Effector memory CD8-positive, alpha-beta T cell (primary cell): ENCODE data around the gene FAM8A1.
"Not testable (repeated sequence)": the region's sequence is repeated elsewhere in the genome, so short reads cannot be mapped to it uniquely, and the experiment has no call there.

Experiments used
- ATAC-seq: fragments of 150-1000 bp; cut with Tn5 transposase; replicated peaks from 2 replicates; pipeline ENCODE4 v1.10.0; 2021; ENCODE audit warnings: mild to moderate bottlenecking, moderate library complexity
- DNase-seq, 3 experiments: peaks; one replicate each; pipeline ENCODE4 v3.0.0; 2021
- H3K27ac Mint-ChIP-seq, 2 donors: one replicate each; pipeline ENCODE4 v1.8.0; 2022; ENCODE audit warnings: mild to moderate bottlenecking in 2 of 2, mixed read lengths in 2 of 2, moderate library complexity in 2 of 2
- H3K27me3 Mint-ChIP-seq, 2 donors: one replicate each; pipeline ENCODE4 v1.8.0; 2022; ENCODE audit warnings: mixed read lengths in 2 of 2
- H3K36me3 Mint-ChIP-seq: one replicate; pipeline ENCODE4 v1.8.0; 2022; ENCODE audit warnings: mild to moderate bottlenecking, moderate library complexity, mixed read lengths; ENCODE audit not compliant: insufficient read depth
- H3K4me1 Mint-ChIP-seq, 2 donors: one replicate each; pipeline ENCODE4 v1.8.0; 2022; ENCODE audit warnings: low read depth in 2 of 2, mixed read lengths in 2 of 2
- H3K4me3 Mint-ChIP-seq, 2 donors: one replicate each; pipeline ENCODE4 v1.8.0; 2022; ENCODE audit warnings: mild to moderate bottlenecking in 2 of 2, mixed read lengths in 2 of 2, moderate library complexity in 2 of 2
- H3K9me3 Mint-ChIP-seq, 2 donors: one replicate each; pipeline ENCODE4 v1.8.0; 2022; ENCODE audit warnings: mixed read lengths in 2 of 2

The FAM8A1 gene

GRCh38 chr6:17585766-17586490 is 14.2 kb upstream of the FAM8A1 start:
- Mint-ChIP-seq H3K4me3 (no peak overlapping the region), H3K27ac (no peak overlapping the region), H3K27me3 (peaks cover 0 to 10% of the 10 kb centered on the region in 2 donors), H3K36me3 (no peaks in the 10 kb centered on the region), H3K9me3 (no peaks in the 10 kb centered on the region), H3K4me1 (peaks cover 2 to 10% of the 10 kb centered on the region in 2 donors)
- ATAC-seq (peak; percentile 42), DNase-seq (no peak)

- not testable (repeated sequence) for H3K4me3 Mint-ChIP-seq, H3K4me1 Mint-ChIP-seq, DNase-seq
These were observed 13.5 kb upstream of the FAM8A1 start for GRCh38 chr6:17586623-17587022.

GRCh38 chr6:17588011-17588410 is 12.1 kb upstream of the FAM8A1 start:
- DNase-seq = no peak
- H3K27ac Mint-ChIP-seq = no peak overlapping the region
- no peaks in the 10 kb centered on the region for H3K9me3 Mint-ChIP-seq
- H3K27me3 Mint-ChIP-seq = no peaks in the 10 kb centered on the region
- no peaks in the 10 kb centered on the region for H3K36me3 Mint-ChIP-seq
- no peak for ATAC-seq
- H3K4me3 Mint-ChIP-seq = no peak overlapping the region
- H3K4me1 Mint-ChIP-seq = peaks cover 2 to 10% of the 10 kb centered on the region in 2 donors

More at GRCh38 chr6:17586623-17587022, 13.5 kb upstream of the FAM8A1 start:
- not testable (repeated sequence) for ATAC-seq, H3K27ac Mint-ChIP-seq, H3K36me3 Mint-ChIP-seq, H3K27me3 Mint-ChIP-seq, H3K9me3 Mint-ChIP-seq

- H3K9me3 Mint-ChIP-seq = no peaks in the 10 kb centered on the region
- peak overlapping the region in 1 of 2 donors; percentile 46 for H3K27ac Mint-ChIP-seq
- H3K27me3 Mint-ChIP-seq = no peaks in the 10 kb centered on the region
- DNase-seq (no peak), ATAC-seq (peak; percentile 51)
- peaks cover 2 to 10% of the 10 kb centered on the region in 2 donors for H3K4me1 Mint-ChIP-seq
- H3K36me3 Mint-ChIP-seq = peaks cover 3% of the 10 kb centered on the region
- H3K4me3 Mint-ChIP-seq = no peak overlapping the region
These were observed 10.6 kb upstream of the FAM8A1 start for GRCh38 chr6:17589406-17590096.

GRCh38 chr6:17591287-17591686 is 8.8 kb upstream of the FAM8A1 start:
- H3K27ac Mint-ChIP-seq = no peak overlapping the region
- ATAC-seq (no peak), DNase-seq (no peak)

GRCh38 chr6:17593246-17593645 is 6.9 kb upstream of the FAM8A1 start:
- Mint-ChIP-seq H3K4me1 (peaks cover 0 to 11% of the 10 kb centered on the region in 2 donors), H3K27me3 (no peaks in the 10 kb centered on the region), H3K27ac (no peak overlapping the region), H3K4me3 (no peak overlapping the region), H3K36me3 (peaks cover 3% of the 10 kb centered on the region), H3K9me3 (no peaks in the 10 kb centered on the region)
- ATAC-seq = no peak
- DNase-seq = no peak

More at GRCh38 chr6:17591287-17591686, 8.8 kb upstream of the FAM8A1 start:
- peaks cover 3% of the 10 kb centered on the region for H3K36me3 Mint-ChIP-seq
- H3K27me3 Mint-ChIP-seq = no peaks in the 10 kb centered on the region
- no peaks in the 10 kb centered on the region for H3K9me3 Mint-ChIP-seq
- H3K4me3 Mint-ChIP-seq = no peak overlapping the region
- peaks cover 2 to 7% of the 10 kb centered on the region in 2 donors for H3K4me1 Mint-ChIP-seq

GRCh38 chr6:17596085-17596484 is 4.0 kb upstream of the FAM8A1 start:
- ATAC-seq (no peak), DNase-seq (no peak)
- H3K36me3 Mint-ChIP-seq = peaks cover 12% of the 10 kb centered on the region
- H3K27ac Mint-ChIP-seq = no peak overlapping the region
- H3K9me3 Mint-ChIP-seq = no peaks in the 10 kb centered on the region
- peaks cover 3 to 12% of the 10 kb centered on the region in 2 donors for H3K4me1 Mint-ChIP-seq
- no peaks in the 10 kb centered on the region for H3K27me3 Mint-ChIP-seq
- no peak overlapping the region for H3K4me3 Mint-ChIP-seq

- Mint-ChIP-seq H3K4me1 (peaks cover 27 to 43% of the 10 kb centered on the region in 2 donors), H3K9me3 (no peaks in the 10 kb centered on the region), H3K27me3 (no peaks in the 10 kb centered on the region), H3K36me3 (peaks cover 40% of the 10 kb centered on the region), H3K27ac (peak overlapping the region; percentile 91 to 92), H3K4me3 (peak overlapping the region; percentile 86 to 89)
- DNase-seq = peak; percentile 33 to 47 (median 38)
- ATAC-seq = peak; percentile 65
These were observed 654 bp downstream of the FAM8A1 start for GRCh38 chr6:17600527-17601385.

- Mint-ChIP-seq H3K36me3 (peaks cover 46% of the 10 kb centered on the region), H3K4me3 (peak overlapping the region; percentile 86 to 89), H3K4me1 (peaks cover 28 to 43% of the 10 kb centered on the region in 2 donors), H3K9me3 (no peaks in the 10 kb centered on the region), H3K27ac (peak overlapping the region; percentile 91 to 92), H3K27me3 (no peaks in the 10 kb centered on the region)
- no peak for DNase-seq
- no peak for ATAC-seq
These were observed 1.2 kb downstream of the FAM8A1 start for GRCh38 chr6:17601386-17601703.

- Mint-ChIP-seq H3K36me3 (peaks cover 57% of the 10 kb centered on the region), H3K4me3 (peak overlapping the region; percentile 86 to 89), H3K9me3 (no peaks in the 10 kb centered on the region), H3K4me1 (peaks cover 31 to 38% of the 10 kb centered on the region in 2 donors), H3K27ac (peak overlapping the region; percentile 79 to 91), H3K27me3 (no peaks in the 10 kb centered on the region)
- no peak for DNase-seq
- no peak for ATAC-seq
These were observed 2.8 kb downstream of the FAM8A1 start for GRCh38 chr6:17602888-17603287.

- ATAC-seq (no peak), DNase-seq (no peak)
- Mint-ChIP-seq H3K27ac (no peak overlapping the region), H3K4me3 (no peak overlapping the region), H3K36me3 (peaks cover 66% of the 10 kb centered on the region), H3K4me1 (peaks cover 24 to 28% of the 10 kb centered on the region in 2 donors), H3K9me3 (no peaks in the 10 kb centered on the region), H3K27me3 (no peaks in the 10 kb centered on the region)
These were observed 6.5 kb downstream of the FAM8A1 start for GRCh38 chr6:17606606-17607005.

GRCh38 chr6:17610835-17611234 is 10.7 kb downstream of the FAM8A1 start:
- Mint-ChIP-seq H3K36me3 (peaks cover 64% of the 10 kb centered on the region), H3K27ac (peak overlapping the region in 1 of 2 donors; percentile 60), H3K27me3 (no peaks in the 10 kb centered on the region), H3K4me1 (peaks cover 5 to 10% of the 10 kb centered on the region in 2 donors), H3K9me3 (no peaks in the 10 kb centered on the region), H3K4me3 (no peak overlapping the region)
- DNase-seq = no peak
- no peak for ATAC-seq

GRCh38 chr6:17612048-17612447 is 11.9 kb downstream of the FAM8A1 start:
- ATAC-seq (peak; percentile 35), DNase-seq (no peak)
- Mint-ChIP-seq H3K27ac (peak overlapping the region; percentile 29 to 60), H3K36me3 (peaks cover 63% of the 10 kb centered on the region), H3K9me3 (no peaks in the 10 kb centered on the region), H3K27me3 (no peaks in the 10 kb centered on the region), H3K4me1 (peaks cover 5 to 6% of the 10 kb centered on the region in 2 donors), H3K4me3 (no peak overlapping the region)
